NCI-H2029 treated with DMSO at 0.1 percent for 48 hours (cell line): Measurements from ENCODE around the gene TRMO.
"Not testable (repeated sequence)": the region's sequence is repeated elsewhere in the genome, so short reads cannot be mapped to it uniquely, and the experiment has no call there.

Experiments used
- DNase-seq: peaks from one replicate; lab custom pipeline; 2025; lab: John Stamatoyannopoulos, UW

The TRMO gene

GRCh38 chr9:97921959-97922724, at the start of gene TRMO:
Gene TRMO, minus strand, starts transcription at chr9:97922500. Its CDS starts 7 bp downstream, at chr9:97922493.
- peak; percentile 88 for DNase-seq

DNA sequence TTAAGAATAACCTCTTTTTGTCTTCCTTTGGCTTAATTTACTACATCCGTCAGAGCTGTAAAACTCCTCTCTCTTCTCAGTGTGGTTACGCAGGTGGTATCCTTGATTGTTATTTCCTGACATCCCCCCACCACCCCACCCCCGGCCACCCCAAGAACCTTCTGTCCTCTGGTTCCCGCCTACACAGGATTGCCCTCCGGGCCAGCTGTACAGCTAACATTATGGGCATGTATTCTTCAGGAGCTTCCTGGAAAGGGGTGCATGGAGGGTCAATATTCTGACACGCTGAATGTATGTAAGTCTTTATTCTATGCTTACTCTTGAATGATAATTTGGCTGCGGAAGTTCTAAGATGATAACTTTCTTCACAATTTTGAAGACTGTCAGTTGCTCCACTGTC, 47.9 kb upstream of the TRMO start:
- DNase-seq = no peak

DNA sequence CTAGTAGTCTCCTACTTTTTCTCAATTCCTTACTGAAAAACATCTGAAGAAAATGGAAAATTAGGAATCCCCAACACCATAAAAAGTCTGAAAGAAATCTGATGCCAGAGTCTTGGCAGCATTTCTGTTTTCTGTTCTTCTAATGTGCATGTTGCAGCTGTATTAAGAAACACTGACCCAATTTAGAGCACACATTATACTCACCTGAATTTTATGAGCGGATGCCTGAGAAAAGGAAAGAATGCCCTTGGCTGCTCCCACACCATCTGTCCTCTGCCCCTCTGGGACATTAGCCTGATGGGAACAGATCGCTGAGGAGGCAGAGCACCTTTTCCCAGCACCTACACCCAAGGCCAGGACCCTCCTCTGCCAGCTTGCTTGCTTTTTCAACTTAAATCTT, 46.7 kb upstream of the TRMO start:
- no peak for DNase-seq

DNA sequence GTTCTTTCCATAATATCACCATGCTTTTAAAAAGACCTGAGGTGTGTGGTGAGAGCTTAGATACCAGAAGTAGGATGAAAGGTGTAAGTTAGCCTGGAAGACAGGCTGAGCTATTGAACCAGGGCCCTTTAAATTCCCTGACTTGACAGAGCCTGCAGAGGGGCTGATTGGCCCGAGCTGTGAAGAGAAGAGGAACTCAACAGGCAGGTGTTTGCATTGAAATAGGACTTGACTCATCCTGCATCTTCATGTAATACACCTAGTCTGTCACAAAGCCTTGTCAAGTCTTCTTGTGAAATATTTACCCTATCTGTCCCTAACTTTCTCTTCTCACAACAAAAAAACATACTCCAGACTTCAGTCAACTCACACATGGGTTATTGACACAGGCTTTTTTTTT, 44.2 kb upstream of the TRMO start:
- no peak for DNase-seq

GRCh38 chr9:97964901-97965300, 42.6 kb upstream of the TRMO start:
- DNase-seq = no peak

DNA sequence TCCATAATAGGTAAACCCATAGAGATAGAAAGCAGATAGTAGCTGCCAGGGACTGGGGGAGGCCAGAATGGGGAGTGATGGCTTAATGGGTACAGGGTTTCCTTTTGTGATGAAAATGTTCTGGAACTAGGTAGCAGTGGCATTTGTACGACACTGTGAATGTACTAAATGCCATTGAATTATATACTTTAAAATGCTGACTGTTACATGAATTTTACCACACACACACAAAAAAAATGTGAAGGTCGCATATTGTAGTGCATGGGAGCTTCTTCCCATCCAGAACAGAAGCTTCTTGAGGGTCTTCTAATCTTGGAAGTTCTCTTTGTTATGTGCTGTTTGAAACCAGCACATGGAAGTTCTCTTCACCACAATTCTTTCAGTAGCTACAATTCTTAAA, 40.9 kb upstream of the TRMO start:
- no peak for DNase-seq

GRCh38 chr9:97962575-97962974, 40.3 kb upstream of the TRMO start:
- no peak for DNase-seq

DNA sequence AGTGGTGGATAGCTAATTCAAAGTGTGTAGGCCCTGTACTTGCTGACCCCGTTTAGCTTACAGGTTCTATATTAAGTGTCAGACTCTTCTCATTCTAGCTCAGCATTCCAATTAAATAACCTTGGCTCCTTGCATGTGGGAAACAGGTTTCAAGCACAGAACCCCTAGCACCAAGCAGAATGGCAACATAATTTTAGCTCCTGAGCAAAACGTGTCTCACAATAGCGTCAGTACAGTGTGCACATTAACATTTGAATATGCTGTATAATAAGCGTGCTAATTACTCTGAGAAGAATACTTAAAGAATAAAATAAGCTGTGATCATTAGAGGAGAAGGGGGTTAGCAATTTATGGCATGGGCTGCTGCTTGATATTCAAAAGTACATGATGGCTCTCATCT, 39.8 kb upstream of the TRMO start:
- no peak for DNase-seq

GRCh38 chr9:97961361-97961760, 39.1 kb upstream of the TRMO start:
- no peak for DNase-seq

GRCh38 chr9:97960678-97961328, 38.5 kb upstream of the TRMO start:
- not testable (repeated sequence) for DNase-seq

- DNase-seq = no peak
Measured at GRCh38 chr9:97959585-97959984, 37.3 kb upstream of the TRMO start.

DNA sequence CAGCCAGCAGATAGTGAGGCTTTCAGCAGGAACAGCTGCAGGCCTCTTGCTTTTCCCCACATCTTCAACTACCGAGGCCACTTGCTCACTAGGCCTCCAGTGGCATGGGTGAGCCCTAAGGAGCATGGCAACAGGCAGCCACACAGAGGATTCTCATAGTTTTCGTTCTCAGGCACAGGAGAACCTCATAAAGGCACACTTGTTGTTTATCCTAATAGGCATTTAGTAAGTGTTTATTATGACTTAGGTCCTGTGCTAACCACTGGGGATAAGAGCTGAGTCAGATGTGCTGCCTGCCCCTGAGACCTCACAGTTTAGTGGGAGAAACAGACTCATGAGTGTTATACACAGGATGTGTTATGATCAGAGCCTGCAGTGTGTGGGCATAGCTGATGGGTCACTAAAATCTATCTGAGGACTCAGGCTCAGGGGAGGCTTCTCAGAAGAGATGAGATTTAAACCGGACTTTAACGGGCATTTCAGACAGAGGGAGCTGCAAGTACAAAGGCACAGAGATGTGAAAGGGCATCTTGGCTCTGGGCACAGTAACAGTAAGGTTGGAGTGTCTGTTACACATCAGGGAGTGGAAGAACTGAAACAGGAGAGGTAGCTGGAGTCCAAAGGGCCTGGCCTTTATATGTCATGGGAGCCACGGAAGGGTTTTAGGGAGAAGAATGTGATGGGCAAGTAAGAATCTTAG, 36.7 kb upstream of the TRMO start:
- no peak for DNase-seq

GRCh38 chr9:97956331-97956730, 34.0 kb upstream of the TRMO start:
- DNase-seq = no peak

GRCh38 chr9:97954550-97954989, 32.3 kb upstream of the TRMO start:
- no peak for DNase-seq

GRCh38 chr9:97950873-97951272, 28.6 kb upstream of the TRMO start:
- not testable (repeated sequence) for DNase-seq

DNA sequence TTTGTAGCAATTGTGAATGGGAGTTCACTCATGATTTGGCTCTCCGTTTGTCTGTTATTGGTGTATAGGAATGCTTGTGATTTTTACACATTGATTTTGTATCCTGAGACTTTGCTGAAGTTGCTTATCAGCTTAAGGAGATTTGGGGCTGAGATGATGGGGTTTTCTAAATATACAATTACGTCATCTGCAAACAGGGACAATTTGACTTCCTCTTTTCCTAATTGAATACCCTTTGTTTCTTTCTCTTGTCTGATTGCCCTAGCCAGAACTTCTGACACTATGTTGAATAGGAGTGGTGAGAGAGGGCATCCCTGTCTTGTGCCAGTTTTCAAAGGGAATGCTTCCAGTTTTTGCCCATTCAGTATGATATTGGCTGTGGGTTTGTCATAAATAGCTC, 24.8 kb upstream of the TRMO start:
- not testable (repeated sequence) for DNase-seq

GRCh38 chr9:97945470-97945869, 23.2 kb upstream of the TRMO start:
- DNase-seq = not testable (repeated sequence)

- no peak for DNase-seq
Measured at GRCh38 chr9:97944612-97945011, 22.3 kb upstream of the TRMO start.

- DNase-seq = no peak
Measured at GRCh38 chr9:97943308-97943855, 21.1 kb upstream of the TRMO start.

DNA sequence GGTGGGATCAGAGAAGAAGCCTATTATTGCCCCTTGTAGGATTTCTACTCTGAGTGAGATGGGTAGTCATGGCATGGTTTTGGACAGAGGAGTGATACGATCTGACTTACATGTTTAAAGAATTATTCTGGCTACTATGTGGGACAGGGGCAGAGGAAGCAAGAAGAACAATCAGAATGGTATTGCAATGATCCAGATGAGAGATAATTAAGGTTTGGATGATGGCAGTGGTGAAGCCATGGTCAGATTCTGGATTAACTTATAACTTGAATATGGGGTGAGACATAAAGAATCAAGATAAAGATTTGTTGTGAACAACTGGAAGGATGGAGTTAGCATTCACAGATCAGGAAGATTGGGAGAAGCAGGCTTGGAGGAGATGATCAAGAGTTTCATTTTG, 19.0 kb upstream of the TRMO start:
- DNase-seq = no peak

DNA sequence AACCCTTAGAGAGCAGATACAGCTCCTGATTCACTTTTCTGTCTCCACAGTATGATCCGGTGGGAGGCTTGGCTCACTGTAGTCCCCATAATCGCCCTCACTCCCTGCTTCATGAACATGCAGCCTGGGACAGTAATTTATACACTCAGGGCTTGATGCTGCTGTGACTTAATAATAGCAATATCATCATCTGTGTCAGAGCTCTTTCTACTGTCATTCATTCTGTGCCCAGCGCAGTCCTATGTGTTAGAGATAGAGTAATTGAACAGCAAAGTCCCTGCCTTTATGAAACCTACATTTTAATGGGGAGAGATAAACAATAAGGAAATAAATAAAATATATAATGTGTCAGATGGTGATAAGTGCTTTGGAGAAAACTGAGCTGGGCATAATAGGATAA, 18.4 kb upstream of the TRMO start:
- DNase-seq = no peak

DNA sequence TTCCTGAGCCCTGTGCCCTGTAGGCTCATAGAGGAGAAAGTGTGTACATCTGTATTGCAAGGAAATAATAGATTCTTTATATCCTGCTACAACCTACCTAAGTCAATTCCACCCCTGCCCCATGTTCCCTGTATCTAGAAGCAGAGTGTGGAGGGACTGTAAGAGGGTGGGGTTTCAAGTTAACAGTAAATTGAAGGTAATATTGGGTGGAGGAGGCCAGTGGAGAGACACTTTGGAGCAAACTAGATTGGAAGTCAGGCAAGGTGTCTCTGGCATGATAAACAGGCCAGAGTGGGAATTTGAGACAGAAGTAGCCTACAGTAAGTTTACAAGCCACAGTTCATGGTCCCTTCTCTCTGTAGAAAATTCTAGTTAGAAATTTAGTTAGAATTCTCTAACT, 17.9 kb upstream of the TRMO start:
- no peak for DNase-seq
